K562 (cell line): Measurements from ENCODE around the gene KCNJ5. TPM values are rescaled to one million over a fixed set of nuclear protein-coding genes. Genes with fewer than 3 reads are reported as not detected.

Experiments used
- ATAC-seq: fragments of 200-7000 bp; cut with Tn5 transposase; 3 replicates; pipeline ENCODE4 v1.9.1; 2020; ENCODE audit warnings: moderate library complexity
- BruUV-seq: library from RNA; stranded (reverse); fragments of 400-500 nt; replicated peaks from 2 replicates; lab custom pipeline; 2021; lab: Mats Ljungman, UMichigan
- CTCF ChIA-PET: fragments of 300-600 bp; formaldehyde crosslinking; extraction: SDS; loops from one replicate; lab custom pipeline; 2021; ENCODE audit warnings: low intra/inter-chr PET ratio; lab: Yijun Ruan, JAX
- POLR2A ChIA-PET: fragments of 300-600, 350-650 bp; sonication (Branson Sonifier 250); formaldehyde crosslinking; extraction: SDS; loops from one replicate; lab custom pipeline; 2021; ENCODE audit warnings: antibody characterized with exemption, inconsistent platforms; lab: Yijun Ruan, JAX
- DNase-seq, 4 experiments: peaks; one replicate each; pipeline versions ENCODE4 v3.0.0 to v3.0.0-alpha.2; 2011 to 2018; ENCODE audit warnings: low spot score in 3 of 4, mixed read lengths in 3 of 4; ENCODE audit errors: extremely low read depth in 1 of 4
- FAIRE-seq: peaks from 2 replicates; lab custom pipeline; 2011; peaks lifted over from hg19 to GRCh38; lab: Jason Lieb, UNC
- H2AFZ ChIP-seq: 2 replicates; pipeline ENCODE4 v1.6.0; 2011; ENCODE audit warnings: low read depth, low read length, control low read depth, inconsistent platforms
- H3K27ac ChIP-seq: fragments of 200-600 bp; 3 replicates; pipeline ENCODE4 v1.8.0; 2011; ENCODE audit warnings: low read depth, mild to moderate bottlenecking, control low read depth, inconsistent platforms, low read length, moderate library complexity, mixed read lengths; ENCODE audit errors: extremely low read depth
- H3K27me3 ChIP-seq, 2 experiments: fragments of 300-600 bp in 1 of 2; 2 replicates in 1 of 2; 3 replicates in 1 of 2; pipeline versions ENCODE4 v1.6.0 to v1.8.0; 2011; ENCODE audit warnings: inconsistent platforms in 2 of 2, low read length in 2 of 2, mild to moderate bottlenecking in 1 of 2, mixed read lengths in 1 of 2, moderate library complexity in 1 of 2; ENCODE audit not compliant: control insufficient read depth in 2 of 2, insufficient read depth in 2 of 2
- H3K36me3 ChIP-seq: fragments of 300-600 bp; 3 replicates; pipeline ENCODE4 v1.8.0; 2011; ENCODE audit warnings: mild to moderate bottlenecking, low read length, inconsistent platforms; ENCODE audit not compliant: control insufficient read depth, insufficient read depth
- H3K4me1 ChIP-seq, 2 experiments: fragments of 200-600 bp in 1 of 2; replicated peaks in 1 of 2; 2 replicates in 1 of 2; 3 replicates in 1 of 2; pipeline versions ENCODE4 v1.5.1 to v1.8.0; 2011; ENCODE audit warnings: inconsistent platforms in 2 of 2, low read length in 2 of 2, mild to moderate bottlenecking in 1 of 2, mixed read lengths in 1 of 2, moderate library complexity in 1 of 2; ENCODE audit not compliant: control insufficient read depth in 2 of 2, insufficient read depth in 2 of 2
- H3K4me2 ChIP-seq: 2 replicates; pipeline ENCODE4 v1.6.1; 2011; ENCODE audit warnings: low read length, control low read depth, inconsistent platforms, mixed read lengths; ENCODE audit not compliant: insufficient read depth
- H3K4me3 ChIP-seq: fragments of 200-600 bp; sonication (generic), shearing (Covaris generic); 2 replicates; pipeline ENCODE4 v1.5.1; 2016; ENCODE audit warnings: control low read depth, inconsistent platforms
- H3K79me2 ChIP-seq: fragments of 200-600 bp; 3 replicates; pipeline ENCODE4 v1.8.0; 2011; ENCODE audit warnings: low read length, inconsistent platforms; ENCODE audit not compliant: control insufficient read depth, insufficient read depth
- H3K9ac ChIP-seq, 2 experiments: 2 replicates each; pipeline versions ENCODE4 v1.6.0 to v1.6.1; 2011; ENCODE audit warnings: low read depth in 2 of 2, low read length in 2 of 2, control low read depth in 1 of 2, inconsistent platforms in 1 of 2, mild to moderate bottlenecking in 1 of 2, mixed read lengths in 1 of 2; ENCODE audit not compliant: insufficient read depth in 1 of 2
- H3K9me1 ChIP-seq: one replicate; pipeline ENCODE4 v1.6.0; 2011; ENCODE audit warnings: inconsistent platforms, mild to moderate bottlenecking, low read length, moderate library complexity; ENCODE audit not compliant: control insufficient read depth, insufficient read depth
- H3K9me3 ChIP-seq: replicated peaks from 2 replicates; pipeline ENCODE4 v1.5.1; 2011; ENCODE audit warnings: low read depth, low read length, inconsistent platforms; ENCODE audit not compliant: control insufficient read depth, insufficient read depth
- H4K20me1 ChIP-seq: replicated peaks from 2 replicates; pipeline ENCODE4 v1.6.1; 2011; ENCODE audit warnings: low read length, inconsistent platforms, mixed read lengths; ENCODE audit not compliant: control insufficient read depth, insufficient read depth
- BRD4 ChIP-seq: fragments of 200-600 bp; sonication (generic); IDR thresholded peaks from 2 replicates; pipeline ENCODE4 v1.6.1; 2017; ENCODE audit warnings: inconsistent platforms
- CREB1 ChIP-seq, 2 experiments: sonication (generic) in 1 of 2; formaldehyde crosslinking in 1 of 2; IDR thresholded peaks; 2 replicates each; pipeline versions ENCODE4 v1.6.1 to v1.8.0; 2012 to 2022; ENCODE audit warnings: inconsistent platforms in 1 of 2, mild to moderate bottlenecking in 1 of 2, missing genetic modification reagents in 1 of 2, moderate library complexity in 1 of 2
- EGR1 ChIP-seq: fragments of 450-650 bp; conservative IDR thresholded peaks from 2 replicates; pipeline ENCODE4 v1.6.1; 2017; ENCODE audit warnings: mild to moderate bottlenecking
- EHMT2 ChIP-seq: fragments of 450-650 bp; IDR thresholded peaks from 2 replicates; pipeline ENCODE4 v1.6.1; 2018; ENCODE audit warnings: antibody characterized with exemption
- FOXM1 ChIP-seq, 2 experiments: fragments of 450-650 bp in 1 of 2; sonication (generic) in 1 of 2; formaldehyde crosslinking in 1 of 2; IDR thresholded peaks; 2 replicates each; pipeline versions ENCODE4 v1.6.1 to v1.9.0; 2017 to 2022; ENCODE audit warnings: low read depth in 2 of 2, mild to moderate bottlenecking in 2 of 2, missing genetic modification reagents in 1 of 2, moderate library complexity in 1 of 2
- HDAC6 ChIP-seq: IDR thresholded peaks from 2 replicates; pipeline ENCODE4 v1.6.1; 2012; ENCODE audit warnings: low read depth, mild to moderate bottlenecking, control low read depth, inconsistent platforms, low read length, moderate library complexity
- LARP7 ChIP-seq: fragments of 450-650 bp; IDR thresholded peaks from 2 replicates; pipeline ENCODE4 v1.6.1; 2016
- MTF1 ChIP-seq: fragments of 250-450 bp; sonication (Bioruptor Pico); IDR thresholded peaks from 2 replicates; pipeline ENCODE4 v1.9.0; 2021; ENCODE audit warnings: moderate library complexity, mild to moderate bottlenecking, inconsistent platforms, borderline replicate concordance
- PKNOX1 ChIP-seq: fragments of 450-650 bp; IDR thresholded peaks from 2 replicates; pipeline ENCODE4 v1.6.1; 2016
- SREBF2 ChIP-seq: sonication (generic); formaldehyde crosslinking; IDR thresholded peaks from 2 replicates; pipeline ENCODE4 v1.4.0; 2020; ENCODE audit warnings: mild to moderate bottlenecking, missing genetic modification reagents
- ZNF274 ChIP-seq: IDR thresholded peaks from 2 replicates; pipeline ENCODE4 v1.6.1; 2011; ENCODE audit warnings: low read depth, mild to moderate bottlenecking, low read length, moderate library complexity, borderline replicate concordance
- ZNF316 ChIP-seq: fragments of 450-650 bp; IDR thresholded peaks from 2 replicates; pipeline ENCODE4 v1.6.1; 2016
- ZNF449 ChIP-seq: fragments of 250-450 bp; sonication (Bioruptor Pico); IDR thresholded peaks from 2 replicates; pipeline ENCODE4 v1.8.0; 2022; ENCODE audit warnings: moderate library complexity, mild to moderate bottlenecking, inconsistent platforms
- ZNF695 ChIP-seq: fragments of 450-650 bp; formaldehyde crosslinking; IDR thresholded peaks from 2 replicates; pipeline ENCODE4 v1.4.0; 2020; ENCODE audit warnings: mild to moderate bottlenecking, moderate library complexity
- ZNF830 ChIP-seq: fragments of 250-450 bp; sonication (Bioruptor Pico); IDR thresholded peaks from 2 replicates; pipeline ENCODE4 v1.5.0; 2021; ENCODE audit warnings: mild to moderate bottlenecking
- WGBS: fragments of 100-300 bp; shearing (Covaris generic); methylation state at CpG from one replicate; pipeline ENCODE4 v1.1.6; 2016; ENCODE audit warnings: low coverage, mixed read lengths; ENCODE audit not compliant: insufficient coverage; ENCODE audit errors: missing lambda C conversion rate; 5-methylcytosine and 5-hydroxymethylcytosine counted together
- in situ Hi-C: fragments of 300-500 bp; cut with MboI; formaldehyde crosslinking; loops from 4 replicates; pipeline ENCODE4 v1.15.0; 2018; ENCODE audit warnings: inconsistent platforms, mixed read lengths
- intact Hi-C: fragments of 100-400 bp; cut with micrococcal nuclease; formaldehyde crosslinking; loops from 2 replicates; pipeline ENCODE4 v1.14.2; 2022
- polyA plus RNA-seq, 8 experiments: library from polyadenylated mRNA; depleted of rRNA in 4 of 8; stranded (reverse) in 5 of 8; unstranded in 3 of 8; fragments of >200 nt; fragmentation: Nextera tagmentation in 2 of 8; fragmentation: Illumina TruSeq in 1 of 8; extraction: Ambion mirVana in 2 of 8; extraction: Trizol in 1 of 8; gene quantifications; 2 replicates each; pipeline versions ENCODE4 v1.2.1 to v1.2.3, GENCODE V29; 2011 to 2014; ENCODE audit warnings: inconsistent platforms in 1 of 8, missing spikeins in 1 of 8
- total RNA-seq, 7 experiments: library from RNA; depleted of rRNA in 6 of 7; stranded (reverse); fragments of >200 nt in 6 of 7; fragmentation: Illumina TruSeq in 2 of 7; extraction: Trizol in 2 of 7; gene quantifications; 2 replicates each; pipeline versions ENCODE4 v1.2.1 to v1.2.3, GENCODE V29; 2011 to 2021; ENCODE audit warnings: low replicate concordance in 1 of 7

The KCNJ5 gene
- total and polyA plus RNA-seq, 9 of the 15 experiments (the other 6 are each of a cell fraction or from before 2014, with no cell fraction given), result 0.04 TPM; not detected in 8

GRCh38 chr11:128962896-128963295, 71.7 kb downstream of the KCNJ5 start:
- Histone ChIP-seq H3K4me2 (no peak overlapping the region), H3K36me3 (no peaks in the 10 kb centered on the region), H2AFZ (no peak overlapping the region), H3K9me1 (no peaks in the 10 kb centered on the region), H3K4me1 (no peaks in the 10 kb centered on the region), H3K9ac (no peak overlapping the region), H3K79me2 (no peaks in the 10 kb centered on the region), H4K20me1 (no peaks in the 10 kb centered on the region), H3K27me3 (no peaks in the 10 kb centered on the region), H3K27ac (no peak overlapping the region), H3K4me3 (no peak overlapping the region), H3K9me3 (no peaks in the 10 kb centered on the region)
- no TSS peak for BruUV-seq
- no peak for DNase-seq
- TF ChIP-seq CREB1 (IDR thresholded peaks at IDR 0.05) (no peak), CREB1 (CRISPR knock-in tag; IDR thresholded peaks at IDR 0.05) (no peak), EGR1 (no peak)
- intact Hi-C loops, result no loop called here
- in situ Hi-C loops, result no loop called here
- ChIA-PET POLR2A (no interaction called here), CTCF (no interaction called here)
- no peak for FAIRE-seq
- WGBS, result 1% methylated on average over 5 of the region's 5 CpGs
- ATAC-seq, result no peak

GRCh38 chr11:128963744-128964325, 72.7 kb downstream of the KCNJ5 start:
- ChIA-PET POLR2A (interaction anchor here (0.8 kb wide), 1 partner anchor 694 kb away, joined by 4 read pairs; no protein-coding TSS in a partner anchor), CTCF (no interaction called here)
- Histone ChIP-seq H3K36me3 (no peaks in the 10 kb centered on the region), H3K9me1 (no peaks in the 10 kb centered on the region), H3K79me2 (no peaks in the 10 kb centered on the region), H3K4me1 (no peaks in the 10 kb centered on the region), H3K4me3 (no peak overlapping the region), H3K27me3 (no peaks in the 10 kb centered on the region), H3K4me2 (no peak overlapping the region), H2AFZ (no peak overlapping the region), H3K9ac (no peak overlapping the region), H3K9me3 (no peaks in the 10 kb centered on the region), H4K20me1 (no peaks in the 10 kb centered on the region), H3K27ac (no peak overlapping the region)
- no peak for ATAC-seq
- no peak for FAIRE-seq
- BruUV-seq, result no TSS peak
- DNase-seq, result no peak
- in situ Hi-C loops, result no loop called here
- intact Hi-C loops, result no loop called here
- WGBS, result 0% methylated on average over 3 of the region's 3 CpGs
- TF ChIP-seq EHMT2, result no peak
- TF ChIP-seq MTF1 (CRISPR knock-in tag), result no peak
- no peak for TF ChIP-seq SREBF2
- TF ChIP-seq ZNF695, result no peak
- no peak for TF ChIP-seq ZNF449
- TF ChIP-seq HDAC6, result no peak
- no peak for TF ChIP-seq FOXM1 (IDR thresholded peaks at IDR 0.05; ENCODE audit: low read depth)
- TF ChIP-seq FOXM1 (CRISPR knock-in tag; IDR thresholded peaks at IDR 0.05; ENCODE audit: low read depth), result no peak
- no peak for TF ChIP-seq ZNF316
- TF ChIP-seq ZNF274, result no peak
- TF ChIP-seq PKNOX1, result no peak
- no peak for TF ChIP-seq ZNF830 (CRISPR knock-in tag)
- TF ChIP-seq LARP7, result no peak
- no peak for TF ChIP-seq BRD4
